Transverse colon (tissue), 4 donors: ENCODE results near the gene PCDHGA3.

Experiments used
- CTCF ChIP-seq, 5 experiments: fragments of 200-600 bp in 3 of 5; fragments of 450-650 bp in 2 of 5; sonication (generic) in 3 of 5; IDR thresholded peaks; 1 replicate in 2 of 5; 2 replicates in 3 of 5; pipeline ENCODE4 v1.5.1; 2016 to 2017; ENCODE audit warnings: antibody characterized with exemption in 5 of 5, inconsistent platforms in 3 of 5, mild to moderate bottlenecking in 2 of 5, moderate library complexity in 1 of 5
- EP300 ChIP-seq: sonication (generic); formaldehyde crosslinking; IDR thresholded peaks from one replicate; pipeline ENCODE4 v1.6.1; 2017; ENCODE audit warnings: antibody characterized with exemption, low read depth
- POLR2A ChIP-seq: fragments of 450-650 bp; IDR thresholded peaks from one replicate; pipeline ENCODE4 v1.6.1; 2016; ENCODE audit warnings: antibody characterized with exemption, mild to moderate bottlenecking, moderate library complexity
- POLR2AphosphoS5 ChIP-seq, 3 donors: sonication (generic); formaldehyde crosslinking; IDR thresholded peaks; one replicate each; pipeline ENCODE4 v1.6.1; 2016; ENCODE audit warnings: antibody characterized with exemption in 3 of 3

- TF ChIP-seq CTCF (IDR thresholded peaks at IDR 0.05) (no peak), EP300 (no peak), POLR2A (no peak), POLR2AphosphoS5 (IDR thresholded peaks at IDR 0.05) (no peak)
Observed at GRCh38 chr5:141371572-141372475, 28.2 kb downstream of the PCDHGA3 start.
